Suprapubic skin (tissue), 4 donors: ENCODE measurements around the gene CPA1. TPM values are rescaled to one million over a fixed set of nuclear protein-coding genes. Genes with fewer than 3 reads are reported as not detected.
A peak's percentile ranks its signal among the peaks of the same experiment; 100 is the strongest.

Experiments used
- DNase-seq, 2 donors: peaks; one replicate each; pipeline ENCODE4 v3.0.0-alpha.2; 2019; ENCODE audit warnings: low spot score in 2 of 2
- H3K27ac ChIP-seq: fragments of 200-600 bp; sonication (generic); one replicate; pipeline ENCODE4 v1.5.1; 2019
- H3K27me3 ChIP-seq: fragments of 200-600 bp; sonication (generic); one replicate; pipeline ENCODE4 v1.5.1; 2019
- H3K36me3 ChIP-seq: fragments of 200-600 bp; sonication (generic); one replicate; pipeline ENCODE4 v1.5.1; 2019
- H3K4me1 ChIP-seq: fragments of 200-600 bp; sonication (generic); one replicate; pipeline ENCODE4 v1.5.1; 2019
- H3K4me3 ChIP-seq: fragments of 200-600 bp; sonication (generic); one replicate; pipeline ENCODE4 v1.5.1; 2019; ENCODE audit warnings: mild to moderate bottlenecking
- H3K9me3 ChIP-seq: fragments of 200-600 bp; sonication (generic); one replicate; pipeline ENCODE4 v1.5.1; 2019
- CTCF ChIP-seq, 2 donors: fragments of 200-600 bp in 1 of 2; fragments of 450-650 bp in 1 of 2; sonication (generic) in 1 of 2; IDR thresholded peaks; one replicate each; pipeline ENCODE4 v1.5.1; 2016 to 2019; ENCODE audit warnings: antibody characterized with exemption in 2 of 2, mild to moderate bottlenecking in 1 of 2, moderate library complexity in 1 of 2
- EP300 ChIP-seq: sonication (generic); formaldehyde crosslinking; IDR thresholded peaks from one replicate; pipeline ENCODE4 v1.6.1; 2017; ENCODE audit warnings: antibody characterized with exemption
- POLR2A ChIP-seq, 2 donors: fragments of 450-650 bp; IDR thresholded peaks; one replicate each; pipeline ENCODE4 v1.6.1; 2017; ENCODE audit warnings: antibody characterized with exemption in 2 of 2, mild to moderate bottlenecking in 2 of 2, moderate library complexity in 2 of 2
- POLR2AphosphoS5 ChIP-seq, 3 donors: sonication (generic); formaldehyde crosslinking; IDR thresholded peaks; one replicate each; pipeline ENCODE4 v1.6.1; 2017; ENCODE audit warnings: antibody characterized with exemption in 3 of 3
- WGBS: methylation state at CpG from one replicate; pipeline ENCODE4 v1.1.5; 2018; 5-methylcytosine and 5-hydroxymethylcytosine counted together
- total RNA-seq, 4 donors: library from RNA; depleted of rRNA; stranded (reverse); fragments of >200 nt; gene quantifications; one replicate each; pipeline ENCODE4 v1.1.0, GENCODE V29; 2016

The CPA1 gene
- total RNA-seq, 4 donors from 2014 or later: not detected

- Histone ChIP-seq H3K4me3 (no peak overlapping the region), H3K36me3 (no peaks in the 10 kb centered on the region), H3K27me3 (no peaks in the 10 kb centered on the region), H3K27ac (no peak overlapping the region), H3K4me1 (peaks cover 37% of the 10 kb centered on the region), H3K9me3 (no peaks in the 10 kb centered on the region)
- no peak for TF ChIP-seq POLR2AphosphoS5 (IDR thresholded peaks at IDR 0.05)
- TF ChIP-seq POLR2A (IDR thresholded peaks at IDR 0.05): no peak
- no peak for TF ChIP-seq CTCF (IDR thresholded peaks at IDR 0.05)
- TF ChIP-seq EP300: no peak
- 87% methylated on average over 6 of the region's 6 CpGs for WGBS
- DNase-seq: peak; percentile 13 to 34
Observed at GRCh38 chr7:130377178-130377577, 3.1 kb upstream of the CPA1 start.

DNA sequence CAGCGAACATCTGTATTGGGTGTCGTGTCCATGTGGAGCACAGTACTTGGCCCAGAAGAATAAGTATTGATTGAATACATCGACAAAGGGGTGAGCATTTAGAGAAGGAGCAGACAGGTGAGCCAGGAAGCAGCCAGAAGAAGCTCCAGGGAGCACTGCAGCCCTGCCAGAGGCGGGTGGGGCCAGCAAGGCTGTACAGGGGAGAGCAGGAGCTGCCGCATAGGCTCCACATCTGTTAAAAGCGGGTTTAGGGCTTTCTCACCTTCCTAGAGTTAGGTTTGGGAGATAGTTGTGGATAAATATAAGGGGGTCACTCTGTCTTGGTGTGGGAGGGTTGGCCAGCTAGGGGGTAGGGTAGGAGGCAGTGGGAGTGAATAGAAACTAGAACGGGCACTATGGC, 1.3 kb upstream of the CPA1 start:
- TF ChIP-seq EP300: no peak
- Histone ChIP-seq H3K36me3 (no peaks in the 10 kb centered on the region), H3K27me3 (no peaks in the 10 kb centered on the region), H3K4me3 (no peak overlapping the region), H3K4me1 (peaks cover 18% of the 10 kb centered on the region), H3K27ac (no peak overlapping the region), H3K9me3 (no peaks in the 10 kb centered on the region)
- WGBS: 74% methylated on average over 7 of the region's 7 CpGs
- DNase-seq: peak; percentile 2 to 12

- TF ChIP-seq CTCF (IDR thresholded peaks at IDR 0.05): no peak
- TF ChIP-seq EP300: no peak
- TF ChIP-seq POLR2AphosphoS5 (IDR thresholded peaks at IDR 0.05): no peak
- TF ChIP-seq POLR2A (IDR thresholded peaks at IDR 0.05): no peak
- no peaks in the 10 kb centered on the region for H3K27me3 ChIP-seq
- H3K4me3 ChIP-seq: no peak overlapping the region
- no peaks in the 10 kb centered on the region for H3K9me3 ChIP-seq
- no peaks in the 10 kb centered on the region for H3K36me3 ChIP-seq
- no peak overlapping the region for H3K27ac ChIP-seq
- DNase-seq: no peak
- peaks cover 13% of the 10 kb centered on the region for H3K4me1 ChIP-seq
- WGBS: no CpG with 5 or more reads among the region's 10 CpGs
Observed at GRCh38 chr7:130379532-130379920, 768 bp upstream of the CPA1 start.

GRCh38 chr7:130380861-130381455, 664 bp downstream of the CPA1 start:
- peak in 1 of 2 donors; percentile 69 for DNase-seq
- H3K27ac ChIP-seq: no peak overlapping the region

GRCh38 chr7:130381468-130382312, 1.4 kb downstream of the CPA1 start:
- no peaks in the 10 kb centered on the region for H3K9me3 ChIP-seq
- TF ChIP-seq CTCF (IDR thresholded peaks at IDR 0.05) (no peak), POLR2AphosphoS5 (IDR thresholded peaks at IDR 0.05) (no peak), EP300 (no peak), POLR2A (IDR thresholded peaks at IDR 0.05) (no peak)
- 95% methylated on average over 29 of the region's 41 CpGs for WGBS
- no peaks in the 10 kb centered on the region for H3K27me3 ChIP-seq
- no peak overlapping the region for H3K27ac ChIP-seq
- no peak for DNase-seq
- H3K4me3 ChIP-seq: no peak overlapping the region
- no peaks in the 10 kb centered on the region for H3K36me3 ChIP-seq
- peaks cover 9% of the 10 kb centered on the region for H3K4me1 ChIP-seq

More at GRCh38 chr7:130380861-130381455, 664 bp downstream of the CPA1 start:
- TF ChIP-seq CTCF (IDR thresholded peaks at IDR 0.05) (no peak), POLR2AphosphoS5 (IDR thresholded peaks at IDR 0.05) (no peak)
- Histone ChIP-seq H3K36me3 (no peaks in the 10 kb centered on the region), H3K9me3 (no peaks in the 10 kb centered on the region), H3K4me1 (peaks cover 9% of the 10 kb centered on the region), H3K27me3 (no peaks in the 10 kb centered on the region), H3K4me3 (no peak overlapping the region)
- 89% methylated on average over 5 of the region's 7 CpGs for WGBS
